Effector CD4-positive, alpha-beta T cell (primary cell): ENCODE data around the gene TAX1BP1.

Source experiments
- DNase-seq: peaks from one replicate; pipeline ENCODE4 v3.0.0-alpha.2; 2020

Gene TAX1BP1

DNA sequence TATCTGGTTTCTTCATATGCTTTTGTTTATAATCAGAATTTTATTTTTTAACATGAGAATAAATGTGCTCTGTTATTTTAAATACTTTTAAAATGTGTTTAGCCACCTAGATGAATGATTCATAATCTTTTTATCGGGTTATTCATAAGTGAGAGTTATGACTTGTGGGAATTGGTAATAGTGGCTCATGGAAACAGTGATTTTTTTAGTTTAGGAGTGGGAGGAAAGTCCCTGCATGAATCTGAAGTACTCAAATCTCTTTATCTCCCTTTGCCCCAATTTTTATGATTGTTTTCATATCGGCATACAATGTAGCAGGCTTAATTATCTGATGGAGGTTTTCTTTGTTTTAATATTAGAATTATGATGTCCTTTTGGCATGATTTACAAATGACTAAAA lies 42.9 kb downstream of the TAX1BP1 start:
- no peak for DNase-seq

DNA sequence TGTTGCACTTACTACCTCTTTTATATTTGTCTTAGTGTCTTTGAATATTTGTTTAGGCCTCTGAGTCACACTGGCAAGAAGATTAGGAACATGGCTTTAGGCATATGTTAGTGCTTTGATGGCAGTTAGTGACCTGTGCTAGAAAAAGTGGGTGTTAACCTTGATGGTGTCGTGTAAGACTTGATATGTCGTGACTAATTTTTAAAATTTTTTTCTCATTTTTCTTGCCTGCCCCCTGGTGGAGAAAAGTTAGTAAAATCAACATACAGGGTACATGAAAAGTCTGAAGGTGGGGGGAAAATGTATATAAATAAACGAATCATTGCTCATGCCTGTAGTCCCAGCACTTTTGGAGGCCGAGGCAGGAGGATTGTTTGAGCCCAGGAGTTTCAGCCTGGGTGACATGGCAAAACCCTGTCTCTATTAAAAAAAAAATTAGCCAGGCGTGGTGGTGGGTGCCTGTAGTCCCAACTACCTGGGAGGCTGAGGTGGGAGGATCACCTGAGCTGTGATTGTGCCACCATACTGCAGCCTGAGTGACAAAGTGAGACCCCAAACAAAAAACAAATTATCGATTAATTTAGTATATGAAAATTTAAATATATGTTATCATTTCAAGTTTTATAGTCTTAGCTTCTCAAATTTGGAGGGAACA lies 44.6 kb downstream of the TAX1BP1 start:
- peak; percentile 8 for DNase-seq

DNA sequence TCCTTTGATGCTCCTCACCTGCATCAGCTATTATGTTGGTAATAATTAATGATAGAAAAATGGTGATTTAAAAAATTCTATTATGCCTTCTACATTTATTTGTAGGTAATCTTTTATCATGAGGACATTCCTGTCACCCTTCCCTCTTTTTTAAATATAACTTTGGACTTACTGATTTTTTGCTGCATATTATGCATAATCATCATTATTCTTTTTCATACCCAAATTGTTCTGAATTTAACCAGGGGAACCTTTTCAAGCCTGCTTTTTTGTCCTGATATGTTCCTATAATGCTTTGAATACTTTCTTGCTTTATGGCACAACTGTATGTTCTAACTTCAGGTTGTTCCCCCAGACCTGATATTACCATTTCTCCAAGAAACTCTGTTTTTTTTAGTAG lies 48.5 kb downstream of the TAX1BP1 start:
- DNase-seq: no peak

DNA sequence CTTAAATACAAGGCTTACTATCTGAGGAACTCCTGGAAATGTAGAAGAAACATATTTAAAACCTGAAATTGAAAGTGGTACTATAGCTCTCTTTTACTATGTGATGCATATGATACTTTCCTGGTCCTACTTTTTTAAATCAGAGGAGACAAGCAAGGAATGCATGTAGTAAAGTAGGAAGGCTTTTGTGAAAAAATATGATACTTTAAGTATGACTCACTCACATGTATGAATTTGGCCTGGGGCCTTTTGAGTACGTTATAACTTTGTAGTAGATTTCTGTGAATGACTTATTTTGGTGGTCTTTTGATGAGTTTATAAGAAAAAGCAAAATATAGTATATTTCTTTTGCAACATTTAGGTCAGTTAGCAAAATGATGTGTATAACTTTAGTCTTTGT lies 53.8 kb downstream of the TAX1BP1 start:
- no peak for DNase-seq

DNA sequence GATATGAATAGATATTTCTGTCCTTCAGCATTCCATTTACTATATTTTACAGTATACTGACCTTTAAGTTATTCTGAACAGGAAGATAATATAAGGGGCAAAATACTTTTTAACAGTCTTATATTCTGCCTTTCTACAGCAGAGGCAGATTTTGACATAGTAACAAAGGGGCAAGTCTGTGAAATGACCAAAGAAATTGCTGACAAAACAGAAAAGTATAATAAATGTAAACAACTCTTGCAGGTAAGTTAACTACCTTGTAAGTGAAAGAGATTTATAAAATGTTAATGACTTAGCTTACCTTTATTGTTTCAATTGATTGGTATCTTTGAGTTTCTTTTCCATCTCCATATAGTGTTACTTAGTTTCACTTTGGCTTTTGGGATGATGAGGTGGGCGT lies 56.0 kb downstream of the TAX1BP1 start:
- no peak for DNase-seq

DNA sequence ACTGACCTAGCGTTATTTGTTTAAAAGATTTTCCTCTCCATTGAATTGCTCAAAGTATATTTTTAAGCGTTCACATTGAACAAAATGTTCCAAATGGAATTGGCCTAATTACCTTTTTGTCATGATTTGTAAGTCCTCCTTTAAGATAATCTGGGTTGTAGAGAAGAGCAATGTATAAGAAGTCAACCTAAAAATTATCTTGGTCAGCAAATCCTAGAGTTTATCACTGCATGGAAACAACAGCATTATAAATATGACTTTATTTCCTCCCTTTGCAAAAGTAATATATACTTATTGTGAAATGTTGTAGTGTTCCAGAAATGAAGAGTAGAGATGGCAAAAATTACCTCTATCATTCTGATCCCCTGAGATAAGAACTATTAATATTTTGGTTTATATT lies 59.2 kb downstream of the TAX1BP1 start:
- DNase-seq: no peak

DNA sequence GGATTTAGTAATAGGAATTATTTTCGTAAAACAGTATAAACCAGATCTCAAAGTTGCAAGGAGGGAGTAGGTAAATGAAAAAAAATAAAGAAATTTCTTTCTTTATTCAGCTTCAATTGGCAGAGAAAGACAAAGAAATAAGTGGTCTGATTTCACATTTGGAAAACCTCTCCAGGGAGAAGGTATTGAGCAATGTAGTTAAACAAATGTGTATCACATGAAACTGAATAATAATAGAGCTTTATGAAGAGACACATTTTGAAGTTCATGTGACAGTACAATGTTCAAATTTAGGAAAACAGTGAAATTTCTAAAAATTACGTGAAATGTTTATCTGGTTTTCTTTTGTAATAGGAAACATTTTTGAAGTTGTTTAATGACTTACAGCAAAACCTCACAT lies 63.0 kb downstream of the TAX1BP1 start:
- no peak for DNase-seq

DNA sequence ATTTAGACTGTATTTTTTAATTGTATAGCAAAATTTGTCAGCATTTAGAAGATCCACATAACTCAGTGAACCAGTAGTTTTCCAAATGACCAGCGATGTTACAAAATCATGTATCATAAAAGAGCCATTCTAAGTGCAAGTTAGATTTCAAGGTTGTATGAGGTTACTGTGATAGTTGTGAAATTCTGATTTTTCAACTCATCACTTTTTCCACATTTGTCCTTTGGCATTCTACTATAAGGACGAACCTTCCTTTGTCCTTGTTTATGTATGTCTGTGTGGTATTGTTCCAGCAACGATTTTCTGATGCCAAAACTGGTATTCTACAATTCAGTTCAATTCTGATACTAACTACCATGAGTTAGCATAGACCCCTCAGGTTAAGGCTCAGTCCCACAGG lies 64.2 kb downstream of the TAX1BP1 start:
- no peak for DNase-seq

DNA sequence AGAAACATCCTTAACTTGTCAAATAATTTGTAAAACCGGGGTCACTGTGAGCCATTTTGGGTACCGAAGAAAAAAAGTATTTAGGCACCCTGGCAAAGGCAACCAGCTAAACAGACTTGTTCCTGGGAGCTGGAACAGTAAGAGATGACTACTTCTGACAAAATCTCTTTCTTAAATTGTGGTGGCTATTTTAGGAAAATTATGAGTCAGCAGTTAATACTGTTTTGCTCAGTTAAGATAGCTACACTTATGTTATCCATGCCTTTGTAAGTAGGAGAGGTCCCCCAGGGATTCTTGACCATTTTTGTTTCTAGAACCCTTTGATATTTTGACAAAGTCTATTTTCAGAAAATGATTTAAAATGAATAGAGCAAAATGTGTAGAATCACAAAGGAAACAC lies 68.7 kb downstream of the TAX1BP1 start:
- no peak for DNase-seq

DNA sequence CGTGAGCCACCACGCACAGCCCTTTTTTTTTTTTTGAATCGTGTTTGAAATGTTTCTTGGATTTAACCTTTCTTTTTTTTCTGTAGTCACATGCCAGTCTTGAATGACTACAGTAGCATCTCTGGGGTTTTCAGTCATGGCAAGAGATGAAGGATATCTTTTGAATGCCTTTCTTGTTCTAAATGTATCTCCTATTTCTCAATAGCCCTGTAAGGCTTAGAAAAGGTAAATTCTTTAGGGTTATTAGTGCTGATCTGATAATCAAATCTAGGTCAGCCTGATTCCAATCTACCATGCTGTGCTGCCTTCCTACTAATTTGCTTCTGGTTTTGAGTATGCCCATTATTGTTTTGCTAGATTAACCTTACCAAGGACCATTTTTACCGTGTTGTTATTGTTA lies 70.2 kb downstream of the TAX1BP1 start:
- no peak for DNase-seq

DNA sequence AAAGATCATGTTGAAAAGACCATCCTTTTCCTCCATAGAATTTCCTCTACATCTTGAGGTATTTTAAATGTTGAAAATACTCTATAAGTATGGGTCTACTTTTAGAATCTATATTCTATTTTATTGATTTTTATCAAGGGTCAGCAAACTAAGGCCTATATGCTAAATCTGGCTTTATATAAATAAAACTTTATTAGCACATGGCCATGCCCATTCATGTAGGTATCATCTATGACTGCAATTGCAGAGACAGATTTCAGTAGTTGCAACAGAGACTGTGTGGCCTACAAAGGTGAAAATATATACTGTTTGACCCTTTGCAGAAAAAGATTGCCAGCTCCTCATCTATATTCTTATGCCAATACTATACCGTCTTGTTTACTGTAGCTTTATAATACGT lies 72.7 kb downstream of the TAX1BP1 start:
- no peak for DNase-seq

DNA sequence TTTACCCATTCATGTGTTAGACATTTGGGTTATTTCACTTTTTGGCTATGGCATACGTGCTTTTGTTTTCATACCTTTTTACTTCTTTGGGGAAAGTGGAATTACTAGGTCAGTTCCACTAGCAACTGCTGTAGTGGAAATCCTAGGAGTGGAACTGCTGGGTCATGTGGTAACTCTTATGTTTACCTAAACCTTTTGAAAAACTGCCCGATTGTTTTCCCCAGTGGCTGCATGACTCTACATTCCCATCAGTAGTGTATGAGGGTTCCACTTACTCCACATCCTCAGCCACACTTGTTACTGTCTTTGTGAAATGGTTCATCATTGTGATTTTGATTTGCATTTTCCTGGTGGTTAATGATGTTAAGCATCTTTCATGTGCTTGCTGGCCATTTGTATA lies 82.3 kb downstream of the TAX1BP1 start:
- no peak for DNase-seq

DNA sequence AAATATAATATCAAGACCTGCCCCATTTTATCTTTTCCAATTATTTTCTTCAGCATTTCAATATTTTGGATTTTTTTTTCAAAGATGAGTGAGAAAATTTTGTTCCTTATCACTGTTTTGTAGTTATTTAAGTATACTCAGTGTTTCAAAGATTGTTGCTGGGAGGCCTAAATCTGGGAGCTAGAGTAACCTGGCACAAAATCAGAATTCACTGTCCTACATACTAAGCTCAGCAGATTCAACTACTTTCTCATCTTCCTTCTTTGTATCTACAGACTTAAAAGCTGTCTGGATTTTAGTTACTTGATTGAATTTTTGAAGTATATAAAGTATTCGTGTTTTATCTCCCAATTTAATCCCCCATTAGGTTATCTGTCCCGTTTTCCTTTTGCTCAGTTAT lies 85.9 kb downstream of the TAX1BP1 start:
- no peak for DNase-seq

DNA sequence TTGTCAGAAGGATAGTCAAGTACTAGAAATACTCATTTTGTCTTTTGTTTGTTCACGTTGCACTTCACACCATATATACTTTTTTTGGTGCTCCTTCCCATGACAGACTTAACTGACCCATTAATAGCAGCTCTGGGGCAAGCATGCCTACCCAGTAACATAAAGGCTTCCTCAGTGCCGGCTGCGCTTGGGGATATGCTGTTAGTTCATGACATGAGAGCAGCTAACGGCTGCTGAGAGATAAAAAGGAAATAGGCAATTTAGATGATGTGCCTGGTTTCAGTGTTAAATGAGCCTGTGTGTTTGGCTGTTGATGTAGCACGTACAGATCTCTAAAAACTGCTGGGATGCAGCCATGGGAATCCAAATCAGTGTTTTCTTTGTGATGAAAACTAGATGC lies 86.4 kb downstream of the TAX1BP1 start:
- no peak for DNase-seq

DNA sequence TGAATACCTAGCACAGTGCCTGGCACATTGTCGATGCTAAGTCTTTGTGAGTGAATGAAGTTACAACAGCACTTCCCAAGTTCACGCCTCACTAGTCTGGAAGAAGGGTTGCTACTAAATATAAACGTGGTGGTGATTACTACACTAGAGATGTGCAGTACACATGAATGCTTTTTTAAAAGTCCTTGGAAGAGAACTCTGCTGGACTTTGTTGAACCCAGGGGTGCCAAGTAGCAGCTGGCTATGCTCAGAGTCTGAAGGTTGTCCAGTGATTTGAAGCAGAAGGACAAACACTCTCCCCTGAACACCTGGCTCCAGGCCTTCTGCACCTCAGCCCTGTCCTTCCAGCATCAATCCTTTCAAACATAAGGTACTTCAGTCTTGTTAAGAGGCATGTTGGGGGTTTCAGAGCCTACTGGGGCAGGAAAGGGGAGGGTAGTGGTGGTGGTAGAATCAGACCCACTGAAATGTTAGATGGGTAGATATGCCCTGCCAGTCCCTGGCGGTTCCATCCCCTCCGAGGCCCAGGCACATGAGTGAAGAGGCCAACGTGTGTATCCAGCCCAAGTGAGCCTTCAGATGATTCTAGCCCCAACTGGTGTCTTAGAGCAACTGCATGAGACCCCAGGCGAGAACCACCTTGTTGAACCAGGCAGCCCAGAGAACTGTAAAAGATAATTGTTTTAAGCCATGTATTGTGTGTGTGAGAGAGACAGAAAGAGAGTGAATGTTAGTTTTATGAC lies 94.4 kb downstream of the TAX1BP1 start:
- DNase-seq: no peak

DNA sequence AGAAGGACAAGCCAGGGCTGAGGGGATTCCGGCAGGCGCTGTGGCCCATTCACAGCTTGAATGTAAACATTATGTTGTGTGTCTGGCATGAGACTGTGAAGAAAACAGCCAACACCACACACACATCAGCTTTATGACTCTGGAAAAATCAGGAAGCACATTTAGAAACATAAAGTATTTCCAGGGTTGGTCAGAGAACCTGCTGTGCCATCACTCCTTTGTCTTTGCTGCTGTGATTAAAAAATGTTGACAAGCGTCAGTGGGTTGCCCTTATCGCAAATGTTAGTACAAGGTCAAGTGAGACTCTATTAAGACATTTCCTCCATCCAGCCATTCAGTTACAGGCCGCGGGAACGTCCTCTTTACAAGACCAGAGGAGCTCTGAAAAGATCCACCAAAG lies 95.4 kb downstream of the TAX1BP1 start:
- no peak for DNase-seq

DNA sequence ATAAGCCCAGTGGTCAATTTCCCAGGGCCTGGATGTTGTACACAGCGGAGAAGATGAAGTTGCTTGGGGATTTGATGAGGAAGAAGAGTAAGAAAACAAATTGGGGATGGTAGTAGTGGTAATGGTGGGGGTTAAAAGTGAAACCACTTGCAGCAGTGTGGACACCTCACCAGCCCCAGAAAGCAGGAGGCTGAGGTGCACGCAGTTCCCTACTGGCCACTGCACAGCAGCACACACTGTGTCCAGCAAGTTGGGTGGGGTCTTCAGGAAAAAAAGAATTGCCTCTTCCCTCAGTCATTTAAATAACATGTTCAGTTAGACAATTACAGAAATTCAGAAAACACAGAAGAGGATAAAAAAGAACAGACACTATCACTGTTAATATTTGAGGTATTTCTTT lies 96.6 kb downstream of the TAX1BP1 start:
- DNase-seq: no peak

DNA sequence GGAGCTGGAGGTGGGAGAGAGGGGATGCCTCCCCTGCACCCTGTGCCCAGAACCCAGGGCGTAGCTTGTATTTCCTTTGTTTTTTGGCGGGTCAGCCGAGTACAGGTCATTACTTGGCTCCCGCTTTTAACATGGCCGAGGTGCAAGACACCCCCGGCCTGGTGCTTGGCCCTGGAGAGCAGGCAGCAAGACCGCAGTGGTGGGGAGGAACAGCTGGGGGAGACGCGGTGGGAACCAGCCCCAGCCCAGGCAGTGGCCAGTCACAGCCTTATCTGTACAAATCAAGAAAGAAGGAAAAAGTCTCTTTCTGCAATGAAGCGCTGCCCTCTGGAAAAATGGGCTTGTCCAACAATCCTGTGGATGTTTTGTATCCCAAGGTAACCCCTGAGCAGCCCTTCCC lies 99.1 kb downstream of the TAX1BP1 start:
- DNase-seq: no peak

DNA sequence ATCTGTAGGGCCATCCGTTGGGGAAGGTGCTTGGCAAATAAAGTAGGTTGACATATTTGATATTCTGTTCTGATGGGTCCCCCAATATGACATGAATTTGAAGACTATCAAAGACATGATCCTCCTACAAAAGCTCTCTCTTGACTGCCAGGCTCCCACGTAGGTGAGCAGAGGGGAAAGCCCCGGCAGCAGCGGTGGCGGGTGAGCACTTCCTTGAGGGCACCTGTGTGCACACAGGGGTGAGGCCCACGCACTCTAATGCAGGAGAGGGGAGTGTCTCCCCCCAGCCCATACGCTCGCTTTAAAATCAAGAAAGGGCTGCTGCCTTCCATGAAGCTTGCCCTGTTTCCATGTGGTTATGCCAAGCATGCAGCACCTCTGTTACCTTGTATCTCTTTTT lies 100.4 kb downstream of the TAX1BP1 start:
- peak; percentile 28 for DNase-seq

DNA sequence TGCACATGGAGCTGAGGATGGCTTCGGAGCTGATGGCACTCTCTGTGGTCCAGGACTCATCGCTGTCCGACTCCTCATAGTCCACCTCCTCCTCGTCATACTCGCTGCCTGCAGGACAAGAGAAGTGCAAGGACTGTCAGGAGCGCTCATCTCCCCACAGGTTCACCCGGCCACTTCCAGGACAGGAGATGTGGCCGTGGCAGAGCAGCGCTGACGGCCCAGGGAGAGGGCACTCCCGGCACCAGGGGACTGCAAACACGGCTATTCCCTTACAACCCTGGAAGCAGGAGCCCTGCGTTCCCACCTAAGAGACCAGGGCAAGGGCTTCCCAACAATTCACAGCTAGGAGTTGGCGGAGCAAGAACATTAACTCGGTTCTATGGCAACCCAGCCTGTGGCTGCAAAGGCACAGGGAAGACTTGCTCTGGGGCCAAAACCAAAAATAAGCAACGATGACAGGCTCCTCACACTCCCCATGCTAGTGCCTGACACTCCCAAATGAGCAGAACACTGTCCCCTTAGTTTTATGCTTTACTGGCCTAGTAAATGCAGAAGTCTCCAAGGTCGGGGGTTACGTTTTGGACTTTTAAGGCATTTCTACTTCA lies 100.9 kb downstream of the TAX1BP1 start:
- DNase-seq: no peak

DNA sequence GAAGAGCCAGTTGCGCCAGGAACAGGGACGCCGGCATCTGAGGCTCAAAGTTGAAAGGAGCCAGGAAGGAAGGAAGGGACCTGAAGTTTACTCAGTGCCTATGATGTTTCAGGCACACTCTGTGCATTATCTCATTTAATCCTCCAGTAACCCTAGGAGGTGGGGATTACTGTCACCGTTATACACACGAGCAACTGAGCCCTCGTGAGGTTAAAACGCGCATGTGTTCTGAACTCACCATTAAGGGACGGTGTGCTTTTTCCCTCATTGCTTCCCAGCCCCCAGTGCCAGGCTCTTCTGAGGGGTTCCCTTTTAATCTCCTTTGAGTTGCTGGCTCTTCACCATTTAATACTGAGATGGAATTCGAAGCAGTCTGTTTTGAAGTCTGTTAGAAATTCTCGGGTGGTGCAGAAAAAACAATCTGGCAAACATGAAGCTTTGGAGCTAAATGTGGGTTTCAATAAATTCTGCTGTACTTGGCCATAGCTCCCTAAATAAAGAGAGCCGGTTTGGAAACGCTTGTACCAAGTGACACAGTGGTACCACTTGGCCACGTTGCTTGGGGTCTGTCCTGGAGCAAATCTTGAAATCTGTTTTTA lies 102.2 kb downstream of the TAX1BP1 start:
- DNase-seq: no peak

DNA sequence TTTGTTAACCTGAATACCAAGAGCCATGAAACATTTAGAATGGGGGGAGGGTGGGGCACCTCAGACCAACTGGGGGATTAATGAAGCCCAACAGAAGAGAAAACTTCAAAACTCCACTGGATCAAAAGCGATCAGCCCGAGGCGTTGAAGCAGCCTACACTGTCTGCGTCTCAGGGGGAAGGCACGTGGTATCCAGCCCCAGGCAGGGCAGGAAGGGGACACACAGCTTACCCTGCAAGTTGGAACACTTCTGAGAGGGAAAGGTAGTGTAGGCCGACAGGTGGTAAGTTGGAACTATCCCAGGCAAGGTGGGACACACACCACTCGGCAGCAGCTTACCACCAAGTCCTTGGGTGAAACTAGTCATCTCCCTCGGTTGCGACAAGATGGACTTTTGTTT lies 102.9 kb downstream of the TAX1BP1 start:
- no peak for DNase-seq

DNA sequence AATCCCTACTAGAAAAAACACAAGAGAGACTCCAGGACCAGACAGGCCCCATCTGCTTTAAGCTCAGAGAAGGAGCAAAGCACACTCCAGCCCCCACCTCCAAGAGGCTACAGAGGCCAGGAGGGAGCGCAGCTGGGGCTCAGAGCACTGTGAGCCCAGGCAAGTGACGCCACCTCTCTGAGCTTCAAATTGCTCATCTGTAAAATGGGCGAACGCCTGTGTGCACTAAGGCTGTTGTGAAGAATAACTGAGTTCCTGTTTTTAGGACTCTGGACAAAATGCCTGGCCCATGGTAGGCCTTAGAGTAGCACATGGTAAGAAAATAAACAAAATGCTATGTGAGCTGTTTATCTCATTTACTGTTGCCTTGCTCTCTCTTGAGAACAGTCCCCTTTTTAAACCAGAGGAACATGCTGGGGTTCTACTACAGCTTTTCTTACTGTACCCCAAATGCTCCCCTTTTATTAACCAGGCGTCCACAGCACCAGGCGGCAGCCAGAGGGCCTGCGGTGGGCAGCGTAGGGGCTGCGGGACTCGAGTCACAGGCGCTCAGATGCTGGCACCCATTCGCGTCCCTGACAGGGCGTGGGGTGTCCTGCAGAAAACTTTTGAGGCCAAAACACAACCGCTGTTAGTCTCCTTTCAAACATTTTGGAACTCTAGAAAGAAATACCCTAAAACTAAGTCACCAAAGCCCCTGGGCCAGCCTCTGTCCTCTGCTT lies 103.8 kb downstream of the TAX1BP1 start:
- no peak for DNase-seq
